ENCODE data around the gene PLXNB2.
"Not testable (repeated sequence)": the region's sequence is repeated elsewhere in the genome, so short reads cannot be mapped to it uniquely, and the experiment has no call there.

PLXNB2 gene

DNA sequence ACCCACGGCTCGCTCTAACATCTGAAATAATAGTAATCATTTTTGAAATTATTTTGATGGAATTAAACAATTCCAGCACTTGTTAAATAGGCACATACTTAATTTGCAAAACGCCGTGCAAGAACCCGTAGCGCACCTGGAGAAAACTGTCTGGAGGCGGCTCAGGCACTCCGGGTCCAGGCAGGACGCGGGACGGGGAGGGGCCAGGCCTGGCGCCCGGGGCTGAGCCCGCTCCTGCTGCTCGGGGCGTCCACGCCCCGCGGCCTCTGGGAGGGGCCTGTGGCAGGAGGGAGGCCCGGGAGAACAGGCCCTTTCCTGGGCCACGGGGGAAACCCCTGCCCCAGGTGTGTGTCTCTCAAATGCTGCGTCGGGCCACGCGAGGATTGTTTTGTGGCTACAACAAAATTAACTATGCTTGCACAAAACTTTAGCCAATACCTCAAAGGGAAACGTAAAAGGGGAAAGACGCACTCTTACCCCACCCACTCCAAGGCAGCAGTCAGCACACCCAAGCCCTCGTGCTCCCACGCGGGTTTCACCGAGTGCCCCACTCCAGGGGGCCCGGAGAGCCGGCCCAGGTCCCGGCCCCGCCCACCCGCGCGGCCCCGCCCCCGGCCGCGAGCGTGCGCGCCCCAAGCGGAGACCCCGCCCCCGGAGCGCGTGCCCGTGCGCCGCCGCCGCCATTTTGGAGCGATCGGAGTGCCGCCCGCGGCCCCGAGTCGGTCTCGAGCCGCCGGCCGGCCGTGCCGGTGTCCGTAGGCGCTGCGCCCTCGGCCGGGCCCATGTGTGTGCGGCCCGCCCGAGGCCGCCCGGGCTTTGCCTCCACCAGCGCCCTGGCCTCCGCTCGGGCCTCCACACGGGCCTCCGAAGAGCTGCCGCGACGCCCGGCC, 35.5 kb upstream of the PLXNB2 start, which contains the start of gene PPP6R2:
TSS of gene PPP6R2 (plus strand) at position 677 of the 890 bp plus-strand sequence. CDS start 50,582 bp downstream, outside the sequence.
- Histone ChIP-seq H4K20me1 (peaks cover 17% of the 10 kb centered on the region), H3K27me3 (no peaks in the 10 kb centered on the region), H3K4me2 (peak within 1 kb of the TSS; percentile 100), H3K4me3 (peak within 1 kb of the TSS; percentile 87), H3K27ac (peak within 1 kb of the TSS; percentile 93), H3K9ac (peak within 1 kb of the TSS; percentile 93), H3K9me3 (no peaks in the 10 kb centered on the region), H3K4me1 (peaks cover 33% of the 10 kb centered on the region), H3K36me3 (peaks cover 15% of the 10 kb centered on the region)
- no peak for TF ChIP-seq Cebpa-rat (IDR thresholded peaks at IDR 0.05)

DNA sequence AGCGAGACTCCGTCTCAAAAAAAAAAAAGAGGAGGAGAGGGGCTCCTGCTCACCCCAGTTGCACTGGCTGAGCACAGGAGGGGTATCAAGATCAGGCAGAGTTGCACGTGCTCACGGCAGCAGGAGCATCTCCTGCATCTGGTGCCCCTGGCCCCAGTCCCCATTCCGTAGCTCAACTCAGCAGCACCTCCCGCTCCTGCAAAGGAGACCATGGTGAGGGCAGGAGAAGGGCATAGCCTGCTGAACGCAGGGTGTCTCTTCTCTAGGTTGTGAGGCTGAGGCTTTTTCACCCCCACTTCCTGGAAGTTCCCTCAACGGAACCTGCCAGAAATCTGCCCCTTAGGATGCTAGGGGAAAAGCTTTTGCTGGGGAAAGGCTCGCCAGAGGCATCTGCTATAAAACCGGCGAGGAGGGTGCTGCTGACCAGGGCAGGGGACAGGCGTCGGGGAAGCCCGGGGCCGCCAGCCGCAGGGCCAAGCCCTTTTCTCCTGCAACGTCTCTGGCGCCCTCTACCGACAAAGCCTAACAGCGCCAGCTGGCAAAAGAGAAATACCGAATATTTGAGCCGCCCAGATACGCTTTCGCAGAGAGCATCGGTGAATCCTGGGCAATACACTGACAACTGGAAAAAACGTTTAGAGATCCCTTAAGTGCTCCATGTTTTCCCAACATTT, 34.7 kb upstream of the PLXNB2 start:
- peak overlapping the region; percentile 93 for H3K9ac ChIP-seq
- 0 out of 2 replicates have a peak, but pooled peaks cover 7% of the 10 kb centered on the region for H3K36me3 ChIP-seq
- peaks cover 25% of the 10 kb centered on the region for H3K4me1 ChIP-seq
- no peaks in the 10 kb centered on the region for H3K9me3 ChIP-seq
- H3K27me3 ChIP-seq = no peaks in the 10 kb centered on the region
- no peak for TF ChIP-seq Cebpa-rat (IDR thresholded peaks at IDR 0.05)
- peak overlapping the region; percentile 93 for H3K27ac ChIP-seq
- peaks cover 9% of the 10 kb centered on the region for H4K20me1 ChIP-seq
- peak overlapping the region; percentile 87 for H3K4me3 ChIP-seq
- peak overlapping the region; percentile 100 for H3K4me2 ChIP-seq

DNA sequence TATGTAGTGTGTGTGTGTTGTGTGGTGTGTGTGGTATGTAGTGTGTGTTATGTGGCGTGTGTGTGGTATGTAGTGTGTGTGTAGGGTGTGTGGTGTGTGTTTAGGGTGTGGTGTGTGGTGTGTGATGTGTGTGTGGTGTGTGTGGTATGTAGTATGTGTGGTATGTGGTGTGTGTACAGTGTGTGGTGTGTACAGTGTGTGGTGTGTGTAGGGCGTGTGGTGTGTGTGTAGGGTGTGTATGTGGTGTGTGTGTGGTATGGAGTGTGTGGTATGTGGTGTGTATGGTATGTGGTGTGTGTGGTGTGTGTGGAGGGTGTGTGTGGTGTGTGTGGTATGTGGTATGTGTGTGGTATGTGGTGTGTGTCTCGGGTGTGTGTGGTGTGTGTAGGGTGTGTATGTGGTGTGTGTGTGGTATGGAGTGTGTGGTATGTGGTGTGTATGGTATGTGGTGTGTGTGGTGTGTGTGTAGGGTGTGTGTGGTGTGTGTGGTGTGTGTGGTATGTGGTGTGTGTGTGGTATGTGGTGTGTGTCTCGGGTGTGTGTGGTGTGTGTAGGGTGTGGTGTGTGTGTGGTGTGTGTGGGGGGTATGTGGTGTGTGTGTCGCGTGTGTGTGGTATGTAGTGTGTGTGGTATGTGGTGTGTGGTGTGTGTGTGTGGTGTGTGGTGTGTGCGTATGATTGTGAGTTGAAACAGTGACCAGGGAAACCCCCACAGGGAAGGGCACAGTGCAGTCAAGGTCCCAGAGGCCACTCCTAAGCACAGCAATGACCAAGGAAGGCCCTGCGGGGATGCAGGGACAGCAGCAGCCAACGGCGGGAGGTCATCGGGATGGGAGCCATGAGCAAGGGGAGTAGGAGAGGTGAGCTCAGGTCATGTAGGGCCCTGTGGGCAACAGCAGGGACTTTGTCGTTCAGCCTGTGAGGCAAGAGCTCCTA, 32.8 kb upstream of the PLXNB2 start:
- H3K4me2 ChIP-seq = no peak overlapping the region
- no peaks in the 10 kb centered on the region for H4K20me1 ChIP-seq
- no peak overlapping the region for H3K4me3 ChIP-seq
- H3K9ac ChIP-seq = no peak overlapping the region
- no peaks in the 10 kb centered on the region for H3K27me3 ChIP-seq
- H3K36me3 ChIP-seq = no peaks in the 10 kb centered on the region
- H3K9me3 ChIP-seq = no peaks in the 10 kb centered on the region
- no peak overlapping the region for H3K27ac ChIP-seq
- TF ChIP-seq Cebpa-rat (IDR thresholded peaks at IDR 0.05) = no peak
- peaks cover 17% of the 10 kb centered on the region for H3K4me1 ChIP-seq

DNA sequence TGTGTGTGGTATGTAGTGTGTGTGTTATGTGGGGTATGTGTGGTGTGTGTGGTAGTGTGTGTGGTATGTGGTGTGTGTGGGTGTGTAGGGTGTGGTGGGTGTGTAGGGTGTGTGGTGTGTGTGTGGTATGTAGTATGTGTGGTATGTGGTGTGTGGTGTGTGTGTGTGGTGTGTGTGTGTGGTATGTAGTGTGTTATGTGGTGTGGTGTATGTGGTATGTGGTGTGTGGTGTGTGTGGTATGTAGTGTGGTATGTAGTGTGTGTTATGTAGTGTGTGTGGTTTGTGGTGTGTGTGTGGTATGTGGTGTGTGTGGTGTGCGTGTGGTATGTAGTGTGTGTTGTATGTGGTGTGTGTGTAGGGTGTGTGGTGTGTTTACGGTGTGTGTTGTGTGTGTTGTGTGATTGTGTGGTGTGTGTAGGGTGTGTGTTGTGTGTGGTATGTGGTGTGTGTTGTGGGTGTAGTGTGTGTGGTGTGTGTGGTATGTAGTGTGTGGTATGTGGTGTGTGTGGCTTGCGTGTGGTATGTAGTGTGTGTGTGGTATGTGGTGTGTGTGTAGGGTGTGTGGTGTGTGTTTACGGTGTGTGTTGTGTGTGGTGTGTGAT, 31.5 kb upstream of the PLXNB2 start:
- H3K36me3 ChIP-seq = no peaks in the 10 kb centered on the region
- TF ChIP-seq Cebpa-rat (IDR thresholded peaks at IDR 0.05) = no peak
- H3K4me2 ChIP-seq = no peak overlapping the region
- peaks cover 26% of the 10 kb centered on the region for H3K4me1 ChIP-seq
- no peaks in the 10 kb centered on the region for H3K27me3 ChIP-seq
- H3K27ac ChIP-seq = no peak overlapping the region
- H3K4me3 ChIP-seq = no peak overlapping the region
- H3K9me3 ChIP-seq = no peaks in the 10 kb centered on the region
- H4K20me1 ChIP-seq = no peaks in the 10 kb centered on the region
- H3K9ac ChIP-seq = no peak overlapping the region

DNA sequence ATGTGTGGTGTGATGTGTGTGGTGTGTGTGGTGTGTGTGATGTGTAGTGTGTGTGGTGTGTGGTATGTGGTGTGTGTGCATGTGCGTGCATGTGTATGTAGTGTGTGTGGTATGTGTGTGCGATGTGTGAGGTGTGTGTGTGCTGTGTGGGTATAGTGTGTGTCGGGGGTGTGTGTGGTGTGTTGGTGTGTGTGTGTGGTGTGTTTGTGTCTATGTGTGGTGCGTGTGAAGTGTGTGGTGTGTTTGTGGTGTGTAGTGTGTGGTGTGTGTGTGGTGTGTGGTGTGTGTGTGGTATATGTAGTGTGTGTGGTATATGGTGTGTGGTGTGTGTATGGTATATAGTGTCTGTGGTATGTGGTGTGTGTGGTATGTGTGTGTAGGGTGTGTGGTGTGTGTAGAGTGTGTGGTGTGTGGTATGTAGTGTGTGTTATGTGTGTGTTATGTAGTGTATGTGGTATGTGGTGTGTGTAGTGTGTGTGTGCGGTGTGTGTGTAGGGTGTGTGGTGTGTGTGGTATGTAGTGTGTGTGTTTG, 30.7 kb upstream of the PLXNB2 start:
- Histone ChIP-seq H3K27ac (no peak overlapping the region), H3K36me3 (no peaks in the 10 kb centered on the region), H4K20me1 (no peaks in the 10 kb centered on the region), H3K4me1 (peaks cover 32% of the 10 kb centered on the region), H3K27me3 (no peaks in the 10 kb centered on the region), H3K4me3 (no peak overlapping the region), H3K9me3 (no peaks in the 10 kb centered on the region), H3K4me2 (no peak overlapping the region), H3K9ac (no peak overlapping the region)
- TF ChIP-seq Cebpa-rat (IDR thresholded peaks at IDR 0.05) = no peak

DNA sequence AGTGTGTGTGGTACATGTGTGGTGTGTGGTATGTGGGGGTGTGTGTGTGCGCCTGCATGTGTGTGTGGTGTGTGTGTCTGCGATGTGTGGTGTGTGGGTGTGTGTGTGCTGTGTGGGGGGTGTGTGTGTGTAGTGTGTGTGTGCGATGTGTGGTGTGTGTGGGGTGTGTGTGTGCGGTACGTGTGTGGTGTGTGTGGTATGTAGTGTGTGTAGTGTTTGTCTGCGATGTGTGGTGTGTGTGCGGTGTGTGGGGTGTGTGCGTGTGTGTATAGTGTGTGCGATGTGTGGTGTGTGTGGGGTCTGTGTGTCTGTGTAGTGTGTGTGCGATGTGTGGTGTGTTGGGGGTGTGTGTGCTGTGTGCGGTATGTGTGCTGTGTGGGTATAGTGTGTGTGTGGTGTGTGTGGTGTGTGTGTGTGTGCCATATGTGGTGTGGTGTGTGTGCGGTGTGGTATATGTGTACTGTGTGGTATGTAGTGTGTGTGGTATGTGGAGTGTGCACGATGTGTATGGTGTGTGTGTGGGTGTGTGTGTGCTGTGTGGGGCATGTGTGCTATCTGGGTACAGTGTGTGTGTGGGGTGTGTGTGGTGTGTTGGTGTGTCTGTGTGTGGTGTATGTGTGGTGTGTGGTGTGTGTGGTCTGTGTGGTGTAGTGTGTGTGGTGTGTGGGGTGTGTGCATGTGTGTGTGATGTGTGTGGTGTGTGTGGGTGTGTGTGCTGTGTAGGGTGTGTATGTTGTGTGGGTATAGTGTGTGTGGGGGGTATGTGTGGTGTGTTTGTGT, 30.0 kb upstream of the PLXNB2 start:
- Histone ChIP-seq H3K9me3 (no peaks in the 10 kb centered on the region), H3K36me3 (no peaks in the 10 kb centered on the region), H3K27me3 (no peaks in the 10 kb centered on the region), H4K20me1 (no peaks in the 10 kb centered on the region), H3K4me2 (no peak overlapping the region), H3K27ac (no peak overlapping the region), H3K9ac (no peak overlapping the region), H3K4me1 (peaks cover 27% of the 10 kb centered on the region), H3K4me3 (no peak overlapping the region)
- no peak for TF ChIP-seq Cebpa-rat (IDR thresholded peaks at IDR 0.05)

DNA sequence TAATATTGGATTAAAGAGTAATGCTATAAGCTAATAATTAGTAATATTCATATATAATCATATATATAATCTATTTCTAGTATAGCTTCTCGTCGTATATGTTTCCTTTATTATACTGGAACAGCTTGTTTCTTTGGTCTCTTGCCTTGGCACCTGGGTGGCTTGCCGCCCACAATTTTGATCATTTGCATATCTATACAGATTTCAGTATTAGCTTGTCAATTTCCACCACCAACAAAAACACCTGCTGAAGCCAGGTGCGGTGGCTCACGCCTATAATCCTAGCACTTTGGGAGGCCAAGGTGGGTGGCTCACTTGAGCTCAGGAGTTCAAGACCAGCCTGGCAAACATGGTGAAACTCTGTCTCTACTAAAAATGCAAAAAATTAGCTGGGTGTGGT, 27.0 kb upstream of the PLXNB2 start:
- H3K9ac ChIP-seq, H3K36me3 ChIP-seq, H3K27me3 ChIP-seq, H3K4me3 ChIP-seq, H3K4me2 ChIP-seq, H4K20me1 ChIP-seq, H3K9me3 ChIP-seq, H3K27ac ChIP-seq: not testable (repeated sequence)
- peaks cover 17% of the 10 kb centered on the region for H3K4me1 ChIP-seq

DNA sequence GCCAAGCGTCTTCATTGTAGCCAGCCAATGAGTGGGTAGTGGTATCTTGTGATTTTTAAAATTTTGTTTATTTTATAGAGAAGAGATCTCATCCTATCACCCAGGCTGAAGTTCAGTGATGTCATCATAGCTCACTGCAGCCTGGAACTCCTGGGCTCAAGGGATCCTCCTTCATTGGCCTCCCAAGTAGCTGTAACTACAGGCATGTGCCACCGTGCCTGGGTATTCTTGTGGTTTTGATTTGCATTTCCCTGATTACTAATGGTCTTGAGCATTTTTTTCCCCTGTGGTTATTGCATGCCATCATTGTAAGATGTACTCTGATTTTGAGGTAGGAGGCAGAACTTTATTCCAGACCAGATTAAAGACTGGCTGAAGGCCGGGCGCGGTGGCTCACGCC, 21.8 kb upstream of the PLXNB2 start:
- H3K4me2 ChIP-seq = peak overlapping the region; percentile 28; the same call in 1 of the 2 replicates
- no peaks in the 10 kb centered on the region for H4K20me1 ChIP-seq
- H3K9ac ChIP-seq = no peak overlapping the region
- peaks cover 56% of the 10 kb centered on the region for H3K4me1 ChIP-seq
- TF ChIP-seq Cebpa-rat (IDR thresholded peaks at IDR 0.05) = no peak
- 0 out of 2 replicates have a peak, but pooled peaks cover 3% of the 10 kb centered on the region for H3K27me3 ChIP-seq
- no peak overlapping the region for H3K4me3 ChIP-seq
- H3K36me3 ChIP-seq = no peaks in the 10 kb centered on the region
- H3K27ac ChIP-seq = no peak overlapping the region
- H3K9me3 ChIP-seq = no peaks in the 10 kb centered on the region

Measured in BLaER1 (cell line).